ENCODE measurements around the gene SEPTIN2. TPM values are rescaled to one million over a fixed set of nuclear protein-coding genes. Genes with fewer than 3 reads are reported as not detected.
"Not testable (repeated sequence)": the region's sequence is repeated elsewhere in the genome, so short reads cannot be mapped to it uniquely, and the experiment has no call there.

SEPTIN2 gene
- total RNA-seq, 1 donor from 2014 or later: 202 TPM

DNA sequence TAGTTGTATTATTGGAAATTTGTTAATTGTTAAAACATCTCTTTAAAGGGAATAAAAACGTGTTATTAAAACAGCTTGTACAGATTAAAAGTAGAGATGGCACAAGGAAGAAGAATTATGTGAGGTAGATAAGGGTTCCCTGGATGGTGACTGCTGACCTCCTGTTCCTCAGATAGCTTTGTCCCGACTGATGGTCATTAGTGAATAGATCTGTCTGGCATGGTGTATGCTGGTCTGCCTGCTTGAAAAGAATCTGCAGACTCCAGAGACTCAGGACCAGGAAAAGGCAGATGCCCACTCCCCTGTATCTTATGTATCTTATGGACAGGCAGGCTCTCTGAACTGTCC, 34.8 kb downstream of the SEPTIN2 start:
- intact Hi-C loops (cut with micrococcal nuclease): loop anchor here (10.0 kb wide), 1 partner anchor 916 kb away; the partner anchor contains the start of gene GPC1

DNA sequence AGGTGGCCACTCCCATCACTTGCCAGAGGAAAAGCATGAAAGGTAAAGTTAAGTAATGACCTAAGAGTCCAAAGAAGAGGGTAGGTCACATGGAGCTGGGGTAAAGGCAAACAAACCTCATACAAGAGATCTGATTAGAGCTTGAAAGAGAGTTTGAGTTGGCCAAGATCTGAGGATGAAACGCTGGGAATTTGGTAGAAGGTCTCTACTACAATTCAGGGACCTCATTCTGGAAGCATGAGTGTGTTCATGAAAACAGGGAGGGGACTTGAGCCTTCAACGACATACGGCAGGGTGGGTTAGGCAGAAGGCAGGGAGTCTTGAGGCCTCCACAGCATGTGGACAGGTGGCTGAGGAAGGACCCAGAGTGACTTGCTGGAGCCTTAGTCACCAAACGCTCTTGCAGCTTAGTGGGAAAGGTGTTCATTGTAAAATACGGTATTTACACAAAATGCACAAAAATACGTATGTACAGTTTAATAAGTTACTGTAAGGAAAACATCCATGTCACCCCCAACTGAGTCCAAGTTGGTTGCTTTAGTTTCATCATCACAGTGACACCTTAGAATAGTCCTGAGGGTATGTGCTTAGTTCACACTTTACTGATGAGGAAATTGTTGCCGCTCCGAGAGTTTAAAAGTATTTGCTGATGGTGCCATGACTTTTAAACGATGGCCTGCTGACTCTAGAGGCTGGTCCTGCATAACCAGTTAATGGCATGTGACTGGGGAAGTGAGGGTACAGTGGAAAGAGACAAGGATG, 35.3 kb downstream of the SEPTIN2 start:
- intact Hi-C loops (cut with micrococcal nuclease): loop anchor here (10.0 kb wide), 1 partner anchor 916 kb away; the partner anchor contains the start of gene GPC1

DNA sequence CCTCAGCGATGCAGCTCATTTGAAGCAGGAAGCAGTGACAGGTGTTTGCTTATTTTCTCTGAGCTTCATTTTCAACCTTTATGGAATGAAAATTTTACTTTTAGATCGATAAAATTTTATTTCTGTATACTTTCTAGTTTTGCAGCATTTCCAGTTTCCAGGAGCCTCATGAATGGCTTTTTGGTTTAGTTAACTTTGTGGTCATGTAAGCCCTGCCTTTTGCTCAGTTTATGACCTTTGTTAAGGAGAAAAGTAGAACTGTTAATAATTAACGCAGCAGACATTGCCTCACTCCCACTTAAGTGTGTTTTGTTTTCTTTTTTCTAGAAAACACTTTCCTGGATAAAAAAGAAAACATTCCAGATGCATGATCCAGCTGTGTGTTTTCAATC, 35.9 kb downstream of the SEPTIN2 start:
- intact Hi-C loops (cut with micrococcal nuclease): loop anchor here (10.0 kb wide), 1 partner anchor 917 kb away; the partner anchor contains the start of gene GPC1

DNA sequence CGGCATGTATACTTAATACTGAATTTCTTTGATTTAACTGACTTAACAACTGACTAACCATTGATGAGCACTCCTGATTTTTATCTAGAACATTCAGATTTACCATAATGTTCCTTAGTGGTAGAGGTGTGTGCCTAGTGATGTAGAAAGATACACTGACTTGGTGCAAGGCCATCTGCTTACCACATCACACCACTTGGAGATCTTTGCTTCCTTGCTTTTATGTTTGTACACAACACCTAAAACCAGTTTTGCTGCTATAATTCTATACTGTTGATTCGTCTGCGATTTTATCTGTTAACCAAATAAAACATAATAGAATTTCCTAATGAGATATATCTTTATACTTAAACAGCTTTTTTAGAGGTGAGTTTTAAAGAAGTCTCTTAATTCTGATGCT, 36.5 kb downstream of the SEPTIN2 start:
- intact Hi-C loops (cut with micrococcal nuclease): loop anchor here (10.0 kb wide), 1 partner anchor 917 kb away; the partner anchor contains the start of gene GPC1

DNA sequence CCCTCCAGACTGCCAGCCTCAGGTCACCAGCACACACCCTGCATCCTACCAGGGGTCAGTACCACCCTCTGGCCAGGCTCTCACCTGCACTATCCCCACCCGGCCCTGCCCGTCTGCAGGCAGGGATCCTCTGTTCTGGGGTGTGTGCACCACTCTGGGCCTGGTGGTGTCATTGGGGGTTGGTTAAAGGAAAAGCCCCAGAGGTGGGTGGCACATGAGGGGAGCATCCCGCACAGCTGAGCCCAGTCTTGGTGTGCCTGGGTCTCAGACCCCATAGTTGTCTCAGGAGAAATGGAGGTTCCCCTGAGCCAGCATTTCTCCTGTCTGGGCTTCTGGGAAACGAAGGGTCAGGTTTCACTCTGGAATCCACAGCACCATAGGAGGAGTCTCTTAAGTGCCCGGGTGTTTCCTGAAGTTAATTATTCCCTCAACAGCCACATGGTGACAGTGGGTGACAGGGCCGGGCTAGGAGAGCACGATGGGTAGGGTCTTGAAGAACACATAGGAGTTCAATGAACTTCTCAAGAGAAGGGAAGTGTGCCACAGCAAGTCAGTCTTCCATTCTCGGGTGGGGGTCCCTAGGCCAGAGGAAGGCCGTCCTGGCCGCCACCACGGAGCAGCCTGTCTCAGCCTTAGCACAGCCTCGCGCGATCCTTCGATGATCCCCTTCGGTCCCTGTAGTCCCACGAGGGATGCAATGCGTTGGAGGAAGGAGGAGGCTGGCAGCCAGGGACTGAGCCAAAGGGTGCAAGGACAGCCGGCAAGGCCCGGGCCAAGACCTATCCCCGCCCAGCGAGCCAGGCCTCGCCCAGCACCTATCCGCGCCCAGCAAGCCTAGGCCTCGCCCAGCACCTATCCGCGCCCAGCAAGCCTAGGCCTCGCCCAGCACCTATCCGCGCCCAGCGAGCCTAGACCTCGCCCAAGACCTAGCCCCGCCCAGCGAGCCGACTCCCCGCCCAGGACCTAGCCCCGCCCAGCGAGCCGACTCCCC, 39.2 kb downstream of the SEPTIN2 start:
- intact Hi-C loops (cut with micrococcal nuclease): loop anchor here (1.0 to 10.0 kb wide), 6 partner anchors 87 to 920 kb away; partner anchors contain the start of genes ATG4B, DTYMK, GPC1 and ING5

DNA sequence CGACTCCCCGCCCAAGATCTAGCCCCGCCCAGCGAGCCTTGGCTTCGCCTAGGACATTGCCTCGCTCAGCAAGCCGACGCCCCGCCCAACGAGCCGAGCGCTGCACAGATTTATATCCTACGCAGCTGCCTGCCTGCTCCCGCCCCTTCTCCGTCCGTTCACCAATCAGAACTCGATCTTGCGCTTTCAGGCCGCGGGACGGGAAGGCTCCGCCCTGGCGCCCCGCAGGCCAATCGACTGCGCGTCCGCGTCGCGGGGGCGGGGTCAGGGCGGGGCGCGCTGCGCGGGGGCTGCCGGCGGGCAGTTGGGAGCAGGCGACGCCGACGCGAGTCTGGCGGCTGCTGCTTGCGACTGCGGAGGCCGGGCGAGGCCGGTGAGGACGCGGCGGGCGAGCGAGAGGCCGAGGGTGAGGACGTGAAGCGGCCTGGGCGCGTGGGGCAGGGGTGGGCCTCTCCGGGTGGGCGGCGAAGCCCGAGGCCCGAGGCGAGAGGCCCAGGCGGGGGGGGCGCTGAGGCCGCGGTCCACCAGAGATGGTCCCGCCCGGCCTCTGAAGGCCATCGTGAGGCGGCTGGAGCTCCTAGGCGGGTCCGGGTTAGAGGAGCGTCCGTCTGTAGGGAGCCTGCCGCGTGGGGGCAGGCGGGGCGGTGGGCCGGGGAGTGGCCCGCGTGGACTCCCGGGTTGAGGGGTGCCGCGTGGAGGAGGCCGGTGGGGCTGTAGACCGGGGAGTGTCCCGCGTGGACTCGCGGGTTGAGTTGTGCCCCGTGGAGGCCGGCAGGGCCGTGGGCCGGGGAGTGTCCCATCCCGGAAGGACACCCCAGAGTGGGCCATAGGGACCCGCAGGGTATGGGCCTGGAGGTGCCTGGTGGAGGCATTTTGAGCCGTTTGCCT, 40.5 kb downstream of the SEPTIN2 start, which contains the start of gene FARP2:
Gene FARP2 (plus strand): TSS at position 303 of the 888 bp plus-strand sequence. CDS start 16,823 bp downstream, outside the sequence.
- intact Hi-C loops (cut with micrococcal nuclease): loop anchor here (1.0 to 10.0 kb wide), 12 partner anchors 41 to 921 kb away; partner anchors contain the start of genes ATG4B, DTYMK, GPC1 and HDLBP

DNA sequence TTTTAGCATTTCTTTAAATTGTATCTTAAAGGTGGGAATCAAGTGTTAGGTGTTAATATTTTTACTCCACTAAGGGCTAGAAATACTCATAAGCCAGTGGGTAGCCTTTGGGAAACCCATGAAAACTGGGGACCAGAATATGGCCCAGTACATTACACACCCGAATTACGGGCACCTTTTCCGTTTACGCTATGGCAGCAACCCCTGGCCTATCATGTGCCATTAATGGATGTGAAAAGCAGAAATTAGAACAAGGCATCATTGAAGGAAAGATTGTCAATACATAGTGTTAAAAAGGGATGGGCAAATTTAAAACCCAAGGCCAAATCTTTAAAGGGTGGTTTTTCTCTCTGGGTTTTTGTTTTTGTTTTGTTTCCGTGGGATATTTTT, 41.1 kb downstream of the SEPTIN2 start:
- intact Hi-C loops (cut with micrococcal nuclease): loop anchor here (1.0 to 10.0 kb wide), 10 partner anchors 42 to 922 kb away; partner anchors contain the start of genes ATG4B, DTYMK, GPC1 and HDLBP

DNA sequence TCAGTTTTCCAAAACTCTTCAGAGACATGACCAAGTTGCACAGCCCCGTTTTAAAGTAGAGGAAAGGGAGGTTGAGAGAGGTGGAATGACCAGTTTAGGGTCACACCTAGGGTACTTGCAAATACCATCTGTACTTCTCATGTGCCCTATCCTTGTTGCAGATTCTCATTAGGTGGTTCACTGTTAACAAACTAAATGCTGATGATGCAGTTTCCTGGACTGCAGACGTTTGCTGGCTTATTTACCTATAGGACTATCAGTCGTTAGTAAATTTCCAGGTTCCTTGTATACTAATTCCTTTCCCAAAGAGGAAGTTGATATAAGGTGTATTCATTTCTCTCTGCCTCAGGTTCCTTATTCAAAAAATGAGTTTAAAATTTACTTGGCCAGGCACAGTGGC, 41.8 kb downstream of the SEPTIN2 start:
- intact Hi-C loops (cut with micrococcal nuclease): loop anchor here (5.0 to 10.0 kb wide), 4 partner anchors 85 to 923 kb away; partner anchors contain the start of genes ATG4B, DTYMK, GPC1 and THAP4

DNA sequence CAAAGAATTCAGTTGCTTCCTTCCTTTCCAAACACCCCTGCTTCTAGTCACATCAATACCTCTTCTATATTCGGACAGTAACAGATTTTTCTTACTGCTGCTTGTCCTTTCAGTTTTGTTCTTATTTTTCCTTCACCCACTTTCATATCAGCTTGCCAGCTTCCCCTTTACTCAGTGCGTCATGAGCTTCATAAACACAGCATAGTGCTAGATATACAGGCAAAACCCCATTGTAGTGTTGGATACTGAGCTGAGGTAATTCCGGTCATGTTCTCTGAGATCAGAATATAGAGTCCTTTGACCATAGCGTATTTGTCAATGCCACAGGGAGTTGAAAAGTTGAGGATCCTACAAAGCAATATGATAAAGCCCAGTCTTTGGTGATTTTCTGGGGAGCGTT, 42.7 kb downstream of the SEPTIN2 start:
- intact Hi-C loops (cut with micrococcal nuclease): loop anchor here (5.0 to 10.0 kb wide), 4 partner anchors 84 to 924 kb away; partner anchors contain the start of genes ATG4B, DTYMK, GPC1 and THAP4

DNA sequence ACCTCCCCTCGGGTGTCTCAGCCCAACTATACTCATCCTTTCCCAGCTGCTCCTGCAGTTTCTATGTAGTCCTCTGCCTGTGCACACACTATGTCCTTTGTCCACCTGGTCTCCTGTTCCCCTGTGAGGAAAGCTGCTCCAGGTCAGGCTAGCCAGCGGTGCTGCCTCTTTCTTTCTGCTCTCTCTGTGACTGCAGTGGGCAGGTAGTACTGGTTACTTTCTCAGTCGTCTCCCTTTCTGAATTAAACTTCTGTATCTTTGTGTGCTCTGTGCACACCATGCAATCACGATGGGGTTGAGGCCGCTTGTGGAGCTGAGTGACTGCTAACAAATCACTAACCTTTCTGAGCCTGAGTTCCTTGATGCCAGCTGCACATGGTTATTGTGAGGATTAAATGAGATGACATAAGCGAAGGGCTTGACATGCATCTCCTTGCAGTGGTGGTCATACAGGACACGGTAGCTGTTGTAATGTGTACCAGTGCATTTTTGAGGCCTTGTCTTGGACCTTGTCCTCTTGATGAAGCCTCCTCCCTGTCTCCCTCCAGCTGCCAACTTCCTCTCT, 43.8 kb downstream of the SEPTIN2 start:
- intact Hi-C loops (cut with micrococcal nuclease): loop anchor here (5.0 to 10.0 kb wide), 4 partner anchors 83 to 925 kb away; partner anchors contain the start of genes ATG4B, DTYMK, GPC1 and THAP4

DNA sequence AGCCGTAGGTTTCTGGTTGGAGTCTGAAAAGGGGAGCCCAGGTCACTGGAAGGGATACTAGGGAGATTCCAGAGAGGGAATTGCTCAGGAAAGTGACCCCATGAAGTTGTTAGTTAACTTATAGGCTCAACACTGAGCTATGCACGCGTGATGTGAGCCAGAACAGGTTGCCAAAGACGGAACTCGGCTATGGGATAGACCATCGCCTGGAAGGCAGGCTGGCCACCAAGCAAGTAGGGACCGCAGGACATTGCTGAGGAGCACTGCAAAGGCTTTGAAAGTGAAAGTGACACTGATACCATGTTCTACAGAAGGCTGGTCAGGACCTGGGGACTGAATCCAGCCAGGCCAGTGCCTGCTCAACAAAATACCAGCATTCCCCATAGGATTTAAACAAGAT, 47.7 kb downstream of the SEPTIN2 start:
- intact Hi-C loops (cut with micrococcal nuclease): no loop called here

DNA sequence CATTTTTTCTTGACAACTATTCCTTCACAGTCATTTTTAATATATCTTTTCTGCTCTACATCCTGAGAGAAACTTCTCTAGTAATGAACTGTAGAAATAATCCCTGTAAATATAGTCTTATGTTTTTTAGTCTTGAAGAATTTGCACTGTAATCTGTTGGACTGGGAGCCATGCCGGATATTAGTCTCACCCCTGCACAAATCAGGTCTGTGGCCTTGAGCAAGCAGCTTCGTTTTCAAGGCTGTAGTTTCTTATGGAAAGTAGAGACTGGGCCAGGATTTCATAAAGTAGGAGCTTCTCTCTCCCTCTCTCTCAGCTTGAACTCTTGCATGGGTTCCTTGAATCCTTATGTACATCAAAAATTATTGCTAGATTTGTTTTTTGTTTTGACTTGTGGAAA, 49.1 kb downstream of the SEPTIN2 start:
- intact Hi-C loops (cut with micrococcal nuclease): no loop called here

DNA sequence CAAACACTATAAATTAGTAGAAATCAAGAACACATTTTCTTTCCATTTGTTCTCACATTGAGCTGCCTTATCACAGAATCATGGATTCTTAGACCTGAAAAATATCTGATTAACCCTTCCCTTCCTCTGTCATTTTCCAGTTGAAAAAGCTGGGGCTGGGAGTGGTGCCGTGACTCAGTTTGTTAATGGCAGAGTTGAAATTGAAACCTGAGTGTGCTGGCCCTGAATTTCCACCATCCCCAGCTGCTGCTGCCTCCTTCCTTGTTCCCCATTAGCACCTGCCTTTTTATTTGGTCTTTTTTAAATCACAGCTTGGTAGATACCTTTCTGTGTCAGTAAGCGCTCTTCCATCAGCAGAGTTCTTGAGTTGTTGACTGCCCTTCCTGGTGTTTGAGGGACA, 51.0 kb downstream of the SEPTIN2 start:
- intact Hi-C loops (cut with micrococcal nuclease): no loop called here

DNA sequence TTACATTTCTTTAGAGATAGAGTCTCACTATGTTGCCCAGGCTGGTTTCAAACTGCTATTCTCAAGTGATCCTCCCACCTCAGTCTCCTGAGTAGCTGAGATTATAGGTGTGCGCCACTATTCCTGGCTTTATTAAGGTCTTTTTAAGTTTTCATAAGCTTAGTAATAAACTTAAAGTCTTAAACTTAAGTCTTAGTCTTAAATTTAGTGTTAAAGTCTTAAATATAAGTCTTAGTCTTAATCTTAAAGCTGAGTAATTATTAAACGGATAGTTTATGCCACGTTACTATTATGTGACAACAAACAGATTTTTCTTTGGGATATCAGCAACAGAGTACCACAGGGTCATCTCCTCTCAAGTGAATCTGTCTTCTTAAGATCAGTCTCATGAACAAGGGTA, 52.9 kb downstream of the SEPTIN2 start:
- intact Hi-C loops (cut with micrococcal nuclease): no loop called here

DNA sequence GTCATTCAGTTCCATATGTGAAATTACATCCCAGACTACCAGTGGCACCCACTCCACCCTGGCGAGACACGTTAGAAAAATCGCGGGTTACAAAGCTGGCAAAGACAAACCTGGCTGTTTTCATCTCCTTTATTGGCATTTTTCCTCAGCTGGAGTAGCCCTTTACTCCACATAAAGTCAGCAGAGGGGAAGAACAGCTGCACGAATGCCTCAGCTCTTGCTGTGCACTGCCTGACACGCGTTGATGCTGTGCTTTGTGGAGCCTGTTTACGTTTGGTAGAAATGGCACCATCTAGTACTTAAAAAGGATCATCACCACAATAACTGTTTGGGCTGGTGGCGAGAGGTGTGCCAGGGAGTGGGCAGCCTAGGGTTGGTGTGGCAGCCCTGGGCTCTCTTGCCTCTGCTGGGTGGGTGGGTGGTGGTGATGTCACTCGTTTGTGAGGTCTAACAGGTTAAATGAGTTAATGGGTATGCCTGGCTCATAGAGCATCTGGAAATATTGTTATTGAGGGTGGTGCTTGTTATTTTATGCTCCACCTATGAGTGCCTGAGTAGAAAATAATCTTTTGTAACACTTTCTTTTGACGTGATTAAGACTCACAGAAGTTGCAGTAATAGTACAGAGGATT, 56.8 kb downstream of the SEPTIN2 start:
- intact Hi-C loops (cut with micrococcal nuclease): no loop called here

DNA sequence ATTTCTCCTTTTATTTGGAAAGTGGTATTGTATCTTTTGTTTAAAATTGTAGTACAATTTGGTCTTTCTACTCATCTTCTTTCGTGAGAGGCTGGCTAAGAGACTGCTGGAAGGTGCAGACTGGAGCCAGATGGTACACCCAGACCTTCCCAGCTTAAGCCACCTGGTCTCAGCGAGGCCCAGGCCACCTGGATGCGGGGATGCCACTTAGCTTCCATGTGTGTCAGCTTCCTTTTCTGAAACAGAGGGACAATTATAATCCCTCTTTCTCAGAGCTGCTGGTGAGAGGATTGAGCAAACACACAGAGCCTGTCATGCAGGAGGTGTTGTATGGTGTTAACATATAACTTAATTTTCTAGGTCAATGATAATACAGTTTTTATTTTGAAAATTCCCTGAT, 57.7 kb downstream of the SEPTIN2 start:
- intact Hi-C loops (cut with micrococcal nuclease): no loop called here

DNA sequence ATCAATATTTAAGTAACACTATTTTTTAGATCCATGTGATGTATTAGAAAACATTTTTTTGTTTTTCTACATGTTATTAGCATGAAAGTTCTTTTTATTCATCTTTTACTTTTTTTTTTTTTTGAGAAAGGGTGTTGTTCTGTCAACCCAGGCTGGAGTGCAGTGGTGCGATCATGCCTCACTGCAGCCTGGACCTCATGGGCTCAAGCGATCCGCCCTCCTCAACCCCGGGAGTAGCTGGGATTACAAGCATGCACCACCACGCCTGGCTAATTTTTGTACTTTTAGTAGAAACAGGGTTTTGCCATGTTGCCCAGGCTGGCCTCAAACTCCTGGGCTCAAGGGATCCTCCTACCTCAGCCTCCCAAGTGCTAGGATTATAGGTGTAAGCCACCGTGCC, 58.2 kb downstream of the SEPTIN2 start:
- intact Hi-C loops (cut with micrococcal nuclease): not testable (repeated sequence)

DNA sequence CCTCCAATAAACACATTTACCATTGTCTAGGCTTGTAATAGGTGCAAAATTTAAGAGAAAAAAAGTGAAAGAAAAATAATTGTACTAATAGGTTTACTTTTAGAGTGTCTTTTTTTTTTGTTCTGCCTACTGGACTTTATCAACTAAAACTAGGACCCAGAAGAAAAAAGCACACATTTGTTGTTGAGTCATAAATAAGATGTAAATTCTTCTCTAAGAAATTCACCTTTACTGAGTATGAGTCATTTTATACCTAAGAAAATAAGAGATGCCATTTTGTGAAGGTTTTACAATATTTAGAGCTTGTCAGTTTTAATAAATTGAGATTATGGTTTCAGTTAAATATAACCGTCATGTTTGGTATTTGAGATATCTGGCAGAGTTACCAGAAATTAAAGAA, 59.6 kb downstream of the SEPTIN2 start:
- intact Hi-C loops (cut with micrococcal nuclease): no loop called here

DNA sequence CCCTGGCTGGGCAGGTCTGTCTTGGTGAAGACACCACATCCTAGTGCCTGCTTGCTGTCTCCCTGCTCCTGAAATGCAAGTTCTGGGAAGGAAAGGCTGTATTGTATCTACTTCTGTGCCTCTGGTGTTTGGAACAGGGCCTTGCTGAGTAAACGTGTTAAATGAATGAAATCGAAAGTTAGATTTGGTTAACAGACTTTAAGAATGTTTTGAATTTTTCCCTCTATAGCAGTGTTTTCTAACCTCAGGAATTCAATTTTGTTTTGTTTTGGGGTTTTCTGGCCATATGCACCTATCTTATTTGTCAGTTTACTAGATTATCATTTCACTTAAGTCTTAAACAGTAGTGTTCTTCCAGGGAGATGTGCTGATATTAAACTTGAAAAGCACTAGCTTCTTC, 61.1 kb downstream of the SEPTIN2 start:
- intact Hi-C loops (cut with micrococcal nuclease): no loop called here

All from T-helper 2 cell treated with Interferon-gamma antibody and Interleukin-4, amounts not matched to agents 100 ng/mL and 5 ng/mL, for 36 hours (primary cell).